ENCODE measurements around the gene KRT84.

The KRT84 gene

GRCh38 chr12:52362118-52362726, 23.2 kb downstream of the KRT84 start:
- Histone ChIP-seq H3K27ac (ENCODE audit: insufficient read depth, low read depth, low read length, poor library complexity, severe bottlenecking) (no peak overlapping the region), H3K27me3 (ENCODE audit: control insufficient read depth, insufficient read depth, low read length, poor library complexity, severe bottlenecking) (no peaks in the 10 kb centered on the region), H3K36me3 (ENCODE audit: control insufficient read depth, insufficient read depth, low read length) (no peaks in the 10 kb centered on the region), H3K4me1 (ENCODE audit: control insufficient read depth, insufficient read depth, low read length) (no peaks in the 10 kb centered on the region), H3K9me3 (ENCODE audit: control insufficient read depth, low read length) (no peaks in the 10 kb centered on the region), H3K4me3 (ENCODE audit: insufficient read depth, low read depth, low read length) (no peak overlapping the region)
- 86 to 87% methylated on average over 11 of the region's 11 CpGs for WGBS, 2 experiments

- 95 to 100% methylated on average over 1 of the region's 1 CpG for WGBS, 2 experiments
- Histone ChIP-seq H3K27ac (ENCODE audit: insufficient read depth, low read depth, low read length, poor library complexity, severe bottlenecking) (no peak overlapping the region), H3K27me3 (ENCODE audit: control insufficient read depth, insufficient read depth, low read length, poor library complexity, severe bottlenecking) (no peaks in the 10 kb centered on the region), H3K9me3 (ENCODE audit: control insufficient read depth, low read length) (no peaks in the 10 kb centered on the region), H3K4me1 (ENCODE audit: control insufficient read depth, insufficient read depth, low read length) (no peaks in the 10 kb centered on the region), H3K36me3 (ENCODE audit: control insufficient read depth, insufficient read depth, low read length) (no peaks in the 10 kb centered on the region), H3K4me3 (ENCODE audit: insufficient read depth, low read depth, low read length) (no peak overlapping the region)
These were observed 23.9 kb downstream of the KRT84 start for GRCh38 chr12:52361553-52361952.

GRCh38 chr12:52360663-52361271, 24.7 kb downstream of the KRT84 start:
- Histone ChIP-seq H3K27ac (ENCODE audit: insufficient read depth, low read depth, low read length, poor library complexity, severe bottlenecking) (no peak overlapping the region), H3K4me1 (ENCODE audit: control insufficient read depth, insufficient read depth, low read length) (no peaks in the 10 kb centered on the region), H3K9me3 (ENCODE audit: control insufficient read depth, low read length) (no peaks in the 10 kb centered on the region), H3K36me3 (ENCODE audit: control insufficient read depth, insufficient read depth, low read length) (no peaks in the 10 kb centered on the region), H3K4me3 (ENCODE audit: insufficient read depth, low read depth, low read length) (no peak overlapping the region), H3K27me3 (ENCODE audit: control insufficient read depth, insufficient read depth, low read length, poor library complexity, severe bottlenecking) (no peaks in the 10 kb centered on the region)
- 92% methylated on average over 13 of the region's 13 CpGs for WGBS, 2 experiments

- no peaks in the 10 kb centered on the region for H3K27me3 ChIP-seq (ENCODE audit: control insufficient read depth, insufficient read depth, low read length, poor library complexity, severe bottlenecking)
- H3K9me3 ChIP-seq (ENCODE audit: control insufficient read depth, low read length), result no peaks in the 10 kb centered on the region
- H3K36me3 ChIP-seq (ENCODE audit: control insufficient read depth, insufficient read depth, low read length), result no peaks in the 10 kb centered on the region
- H3K4me1 ChIP-seq (ENCODE audit: control insufficient read depth, insufficient read depth, low read length), result no peaks in the 10 kb centered on the region
- WGBS, 2 experiments, result 92 to 94% methylated on average over 7 of the region's 7 CpGs
- no peak overlapping the region for H3K4me3 ChIP-seq (ENCODE audit: insufficient read depth, low read depth, low read length)
- no peak overlapping the region for H3K27ac ChIP-seq (ENCODE audit: insufficient read depth, low read depth, low read length, poor library complexity, severe bottlenecking)
These were observed 25.3 kb downstream of the KRT84 start for GRCh38 chr12:52360106-52360662.

GRCh38 chr12:52359621-52360061, 25.8 kb downstream of the KRT84 start:
- Histone ChIP-seq H3K36me3 (ENCODE audit: control insufficient read depth, insufficient read depth, low read length) (no peaks in the 10 kb centered on the region), H3K27me3 (ENCODE audit: control insufficient read depth, insufficient read depth, low read length, poor library complexity, severe bottlenecking) (no peaks in the 10 kb centered on the region), H3K4me3 (ENCODE audit: insufficient read depth, low read depth, low read length) (no peak overlapping the region), H3K4me1 (ENCODE audit: control insufficient read depth, insufficient read depth, low read length) (no peaks in the 10 kb centered on the region), H3K9me3 (ENCODE audit: control insufficient read depth, low read length) (no peaks in the 10 kb centered on the region), H3K27ac (ENCODE audit: insufficient read depth, low read depth, low read length, poor library complexity, severe bottlenecking) (no peak overlapping the region)
- 91 to 94% methylated on average over 5 of the region's 5 CpGs for WGBS, 2 experiments

GRCh38 chr12:52358575-52359350, 26.7 kb downstream of the KRT84 start:
- Histone ChIP-seq H3K9me3 (ENCODE audit: control insufficient read depth, low read length) (no peaks in the 10 kb centered on the region), H3K4me1 (ENCODE audit: control insufficient read depth, insufficient read depth, low read length) (no peaks in the 10 kb centered on the region), H3K4me3 (ENCODE audit: insufficient read depth, low read depth, low read length) (no peak overlapping the region), H3K27ac (ENCODE audit: insufficient read depth, low read depth, low read length, poor library complexity, severe bottlenecking) (no peak overlapping the region), H3K27me3 (ENCODE audit: control insufficient read depth, insufficient read depth, low read length, poor library complexity, severe bottlenecking) (no peaks in the 10 kb centered on the region), H3K36me3 (ENCODE audit: control insufficient read depth, insufficient read depth, low read length) (no peaks in the 10 kb centered on the region)
- WGBS, 2 experiments, result 84 to 90% methylated on average over 5 of the region's 5 CpGs

GRCh38 chr12:52356762-52357580, 28.5 kb downstream of the KRT84 start:
- H3K4me1 ChIP-seq (ENCODE audit: control insufficient read depth, insufficient read depth, low read length), result no peaks in the 10 kb centered on the region
- no peak overlapping the region for H3K27ac ChIP-seq (ENCODE audit: insufficient read depth, low read depth, low read length, poor library complexity, severe bottlenecking)
- no peaks in the 10 kb centered on the region for H3K9me3 ChIP-seq (ENCODE audit: control insufficient read depth, low read length)
- H3K27me3 ChIP-seq (ENCODE audit: control insufficient read depth, insufficient read depth, low read length, poor library complexity, severe bottlenecking), result no peaks in the 10 kb centered on the region
- no peak overlapping the region for H3K4me3 ChIP-seq (ENCODE audit: insufficient read depth, low read depth, low read length)
- 95 to 97% methylated on average over 20 of the region's 20 CpGs for WGBS, 2 experiments
- no peaks in the 10 kb centered on the region for H3K36me3 ChIP-seq (ENCODE audit: control insufficient read depth, insufficient read depth, low read length)

GRCh38 chr12:52356031-52356761, 29.3 kb downstream of the KRT84 start:
- H3K36me3 ChIP-seq (ENCODE audit: control insufficient read depth, insufficient read depth, low read length), result no peaks in the 10 kb centered on the region
- 96% methylated on average over 56 of the region's 56 CpGs for WGBS, 2 experiments

GRCh38 chr12:52355176-52355575, 30.3 kb downstream of the KRT84 start:
- WGBS, 2 experiments, result 96% methylated on average over 8 of the region's 8 CpGs
- no peak overlapping the region for H3K27ac ChIP-seq (ENCODE audit: insufficient read depth, low read depth, low read length, poor library complexity, severe bottlenecking)
- no peaks in the 10 kb centered on the region for H3K9me3 ChIP-seq (ENCODE audit: control insufficient read depth, low read length)
- no peak overlapping the region for H3K4me3 ChIP-seq (ENCODE audit: insufficient read depth, low read depth, low read length)
- H3K36me3 ChIP-seq (ENCODE audit: control insufficient read depth, insufficient read depth, low read length), result no peaks in the 10 kb centered on the region
- H3K4me1 ChIP-seq (ENCODE audit: control insufficient read depth, insufficient read depth, low read length), result no peaks in the 10 kb centered on the region
- H3K27me3 ChIP-seq (ENCODE audit: control insufficient read depth, insufficient read depth, low read length, poor library complexity, severe bottlenecking), result no peaks in the 10 kb centered on the region

More at GRCh38 chr12:52356031-52356761, 29.3 kb downstream of the KRT84 start:
- Histone ChIP-seq H3K9me3 (ENCODE audit: control insufficient read depth, low read length) (no peaks in the 10 kb centered on the region), H3K4me1 (ENCODE audit: control insufficient read depth, insufficient read depth, low read length) (no peaks in the 10 kb centered on the region), H3K27me3 (ENCODE audit: control insufficient read depth, insufficient read depth, low read length, poor library complexity, severe bottlenecking) (no peaks in the 10 kb centered on the region), H3K4me3 (ENCODE audit: insufficient read depth, low read depth, low read length) (no peak overlapping the region), H3K27ac (ENCODE audit: insufficient read depth, low read depth, low read length, poor library complexity, severe bottlenecking) (no peak overlapping the region)

Measured in ectodermal cell (in vitro differentiated cells).